DMS153 (cell line): ENCODE results near the gene DMRTC2.

Experiments used
- DNase-seq: peaks from one replicate; lab custom pipeline; 2025; lab: John Stamatoyannopoulos, UW

The DMRTC2 gene

GRCh38 chr19:41890936-41891335 lies 46.1 kb downstream of the DMRTC2 start:
- DNase-seq: no peak

GRCh38 chr19:41892173-41892902 lies 47.5 kb downstream of the DMRTC2 start:
- no peak for DNase-seq

- DNase-seq: no peak
Observed at GRCh38 chr19:41893899-41894298, 49.1 kb downstream of the DMRTC2 start.

- no peak for DNase-seq
Observed at GRCh38 chr19:41894350-41894749, 49.5 kb downstream of the DMRTC2 start.

GRCh38 chr19:41895745-41896580 lies 51.1 kb downstream of the DMRTC2 start:
- no peak for DNase-seq

GRCh38 chr19:41896581-41896942 lies 51.7 kb downstream of the DMRTC2 start:
- no peak for DNase-seq

GRCh38 chr19:41897181-41897580 lies 52.3 kb downstream of the DMRTC2 start:
- DNase-seq: no peak

GRCh38 chr19:41897820-41898219 lies 53.0 kb downstream of the DMRTC2 start:
- DNase-seq: no peak

- no peak for DNase-seq
Observed at GRCh38 chr19:41898235-41898634, 53.4 kb downstream of the DMRTC2 start.
